KMS-11 (cell line): ENCODE data around the gene RGS2.

ENCODE experiments used
- H2AFZ ChIP-seq: fragments of 200-600 bp; sonication (generic); 2 replicates; pipeline ENCODE4 v1.6.1; 2016; ENCODE audit warnings: antibody characterized with exemption, mixed run types, low read depth
- H3K27ac ChIP-seq: fragments of 200-600 bp; sonication (generic); 2 replicates; pipeline ENCODE4 v1.6.1; 2016; ENCODE audit warnings: mild to moderate bottlenecking, mixed run types
- H3K27me3 ChIP-seq: fragments of 200-600 bp; sonication (generic); 2 replicates; pipeline ENCODE4 v1.6.1; 2017; ENCODE audit warnings: mild to moderate bottlenecking, low read depth, mixed run types, moderate library complexity; ENCODE audit not compliant: insufficient read depth
- H3K36me3 ChIP-seq: fragments of 200-600 bp; sonication (generic); 2 replicates; pipeline ENCODE4 v1.6.1; 2017; ENCODE audit warnings: mild to moderate bottlenecking, mixed run types; ENCODE audit not compliant: insufficient read depth
- H3K4me1 ChIP-seq: fragments of 200-600 bp; sonication (generic); 2 replicates; pipeline ENCODE4 v1.6.1; 2016; ENCODE audit warnings: mild to moderate bottlenecking, low read depth, mixed run types; ENCODE audit not compliant: poor library complexity, severe bottlenecking
- H3K4me2 ChIP-seq: fragments of 200-600 bp; sonication (generic); 2 replicates; pipeline ENCODE4 v1.7.0; 2016; ENCODE audit warnings: mild to moderate bottlenecking, mixed run types
- H3K4me3 ChIP-seq: fragments of 200-600 bp; sonication (generic); IDR thresholded peaks from 2 replicates; pipeline ENCODE4 v1.6.1; 2017; ENCODE audit warnings: low read depth, low read length, mixed read lengths; ENCODE audit not compliant: insufficient read depth
- H3K79me2 ChIP-seq: fragments of 200-600 bp; sonication (generic); 2 replicates; pipeline ENCODE4 v1.6.1; 2016; ENCODE audit warnings: low read depth, mixed run types; ENCODE audit not compliant: insufficient read depth
- H3K9ac ChIP-seq: fragments of 200-600 bp; sonication (generic); 2 replicates; pipeline ENCODE4 v1.6.1; 2016; ENCODE audit warnings: mild to moderate bottlenecking, mixed run types
- H4K20me1 ChIP-seq: fragments of 200-600 bp; sonication (generic); 2 replicates; pipeline ENCODE4 v1.6.1; 2016; ENCODE audit warnings: mild to moderate bottlenecking, mixed run types; ENCODE audit not compliant: insufficient read depth
- TF ChIP-seq, protein P1 (sequence below): fragments of 200-600 bp; sonication (generic); conservative IDR thresholded peaks from 2 replicates; pipeline ENCODE4 v1.6.1; 2017; ENCODE audit warnings: low read depth, mild to moderate bottlenecking, antibody characterized with exemption, low read length, moderate library complexity, mixed read lengths

The RGS2 gene

DNA sequence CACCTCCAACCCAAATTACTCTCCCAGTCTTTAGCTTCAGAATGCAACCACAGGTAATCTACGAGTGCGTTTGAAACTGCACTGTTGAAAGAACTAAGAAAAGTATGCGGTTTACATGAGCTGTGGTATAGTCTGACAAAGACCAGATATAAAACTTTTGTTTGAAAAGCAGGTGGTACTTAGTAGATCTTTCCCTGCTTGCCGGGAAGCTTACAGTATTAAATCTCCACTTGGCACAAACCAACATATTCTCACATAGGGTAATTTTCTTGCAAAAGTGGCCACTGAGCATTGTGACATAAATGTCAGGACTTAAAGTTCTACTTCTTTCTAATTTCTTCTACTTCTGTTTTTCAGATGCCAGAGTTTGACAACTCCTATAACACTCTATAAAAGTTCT, 8.4 kb downstream of the RGS2 start:
- no peaks in the 10 kb centered on the region for H3K36me3 ChIP-seq
- peaks cover 65% of the 10 kb centered on the region for H3K4me1 ChIP-seq
- H3K27me3 ChIP-seq, result no peaks in the 10 kb centered on the region
- no peak overlapping the region for H2AFZ ChIP-seq
- H3K4me3 ChIP-seq, result peak overlapping the region; percentile 43
- TF ChIP-seq, protein P1, sequence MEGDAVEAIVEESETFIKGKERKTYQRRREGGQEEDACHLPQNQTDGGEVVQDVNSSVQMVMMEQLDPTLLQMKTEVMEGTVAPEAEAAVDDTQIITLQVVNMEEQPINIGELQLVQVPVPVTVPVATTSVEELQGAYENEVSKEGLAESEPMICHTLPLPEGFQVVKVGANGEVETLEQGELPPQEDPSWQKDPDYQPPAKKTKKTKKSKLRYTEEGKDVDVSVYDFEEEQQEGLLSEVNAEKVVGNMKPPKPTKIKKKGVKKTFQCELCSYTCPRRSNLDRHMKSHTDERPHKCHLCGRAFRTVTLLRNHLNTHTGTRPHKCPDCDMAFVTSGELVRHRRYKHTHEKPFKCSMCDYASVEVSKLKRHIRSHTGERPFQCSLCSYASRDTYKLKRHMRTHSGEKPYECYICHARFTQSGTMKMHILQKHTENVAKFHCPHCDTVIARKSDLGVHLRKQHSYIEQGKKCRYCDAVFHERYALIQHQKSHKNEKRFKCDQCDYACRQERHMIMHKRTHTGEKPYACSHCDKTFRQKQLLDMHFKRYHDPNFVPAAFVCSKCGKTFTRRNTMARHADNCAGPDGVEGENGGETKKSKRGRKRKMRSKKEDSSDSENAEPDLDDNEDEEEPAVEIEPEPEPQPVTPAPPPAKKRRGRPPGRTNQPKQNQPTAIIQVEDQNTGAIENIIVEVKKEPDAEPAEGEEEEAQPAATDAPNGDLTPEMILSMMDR, result no peak
- H3K27ac ChIP-seq, result peak overlapping the region; percentile 37; the same call in 1 of the 2 replicates
- no peaks in the 10 kb centered on the region for H3K79me2 ChIP-seq
- no peak overlapping the region for H3K9ac ChIP-seq
- H3K4me2 ChIP-seq, result peak overlapping the region; percentile 53
- H4K20me1 ChIP-seq, result no peaks in the 10 kb centered on the region

DNA sequence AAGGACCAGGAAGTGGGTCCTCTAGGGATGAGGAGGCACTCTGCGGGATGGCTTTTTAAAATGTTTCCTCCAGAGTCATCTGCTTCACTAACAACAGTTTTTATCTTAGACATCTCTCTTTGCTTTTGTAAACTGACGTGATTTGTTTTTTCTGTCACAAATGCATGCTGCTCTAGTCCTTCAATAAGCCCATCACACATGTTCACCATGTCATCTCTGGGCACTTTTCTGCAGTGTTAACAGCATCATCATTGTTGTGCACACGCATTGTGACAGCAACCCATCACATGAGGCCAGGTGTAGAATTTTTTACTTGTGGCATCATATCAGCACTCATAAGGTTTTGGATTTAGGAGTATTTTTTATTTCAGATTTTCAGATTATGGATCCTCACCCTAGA, 12.5 kb downstream of the RGS2 start:
- TF ChIP-seq, protein P1, result no peak
- Histone ChIP-seq H3K27ac (no peak overlapping the region), H3K79me2 (no peaks in the 10 kb centered on the region), H3K4me3 (no peak overlapping the region), H2AFZ (no peak overlapping the region), H3K27me3 (no peaks in the 10 kb centered on the region), H3K36me3 (no peaks in the 10 kb centered on the region), H4K20me1 (no peaks in the 10 kb centered on the region), H3K9ac (no peak overlapping the region), H3K4me1 (peaks cover 26% of the 10 kb centered on the region), H3K4me2 (no peak overlapping the region)

DNA sequence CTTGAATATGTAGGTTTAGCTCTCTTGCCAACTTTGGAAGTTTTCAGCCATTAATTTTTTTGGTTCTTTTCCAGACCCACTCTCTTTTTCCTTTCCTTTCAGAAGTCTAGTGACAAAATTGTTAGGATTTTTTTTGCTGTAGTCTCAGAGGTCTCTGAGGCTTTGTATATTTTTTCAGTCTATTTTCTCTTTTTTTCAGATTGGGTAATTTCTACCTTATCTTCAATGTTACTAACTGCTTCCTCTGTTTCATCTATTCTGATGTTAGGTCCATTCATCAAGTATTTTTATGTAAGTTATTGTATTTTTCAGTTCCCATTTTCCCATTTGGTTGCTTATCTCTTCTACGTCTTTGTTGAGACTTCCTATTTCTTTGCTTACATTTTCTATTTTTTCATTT, 15.7 kb downstream of the RGS2 start:
- Histone ChIP-seq H4K20me1 (no peaks in the 10 kb centered on the region), H3K4me1 (no peaks in the 10 kb centered on the region), H3K27me3 (no peaks in the 10 kb centered on the region), H3K4me3 (no peak overlapping the region), H3K27ac (no peak overlapping the region), H3K4me2 (no peak overlapping the region), H3K36me3 (no peaks in the 10 kb centered on the region), H2AFZ (no peak overlapping the region), H3K79me2 (no peaks in the 10 kb centered on the region), H3K9ac (no peak overlapping the region)
- TF ChIP-seq, protein P1, result no peak

DNA sequence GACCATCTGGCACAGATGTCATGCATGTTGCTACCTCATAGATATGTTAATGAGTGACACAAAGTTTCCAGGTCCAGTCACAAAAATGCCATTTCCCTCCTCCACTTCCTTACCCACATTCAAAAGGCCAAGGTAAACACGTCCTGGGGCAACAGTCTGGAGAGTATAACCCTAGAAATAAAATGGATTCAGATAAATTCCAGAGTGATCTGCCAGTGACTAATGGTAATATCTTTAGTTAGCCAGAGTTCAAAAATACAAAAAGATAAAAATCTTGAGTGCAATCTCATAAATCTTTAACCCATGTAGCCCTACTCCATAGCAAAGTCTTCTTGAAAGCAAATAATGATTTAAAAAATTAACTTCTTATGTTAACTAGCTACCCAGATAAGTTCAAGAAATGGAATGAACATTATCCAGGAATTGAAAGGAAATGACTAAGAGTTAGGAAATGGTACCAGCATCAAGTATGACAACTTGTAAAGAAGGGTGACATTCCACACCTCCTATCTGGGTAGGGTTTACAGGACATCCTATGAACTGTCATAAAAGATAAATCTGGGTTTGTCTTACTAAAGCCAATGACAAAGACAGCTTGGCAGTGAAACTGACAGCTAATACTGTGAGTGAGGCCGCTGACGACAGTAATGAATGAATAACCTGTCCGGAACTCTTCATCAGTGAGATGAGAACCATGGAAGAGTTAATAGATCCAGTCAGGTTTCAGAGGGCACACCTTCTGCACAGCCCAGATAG, 18.1 kb downstream of the RGS2 start:
- H3K27ac ChIP-seq, result no peak overlapping the region
- no peak overlapping the region for H3K4me3 ChIP-seq
- H3K4me1 ChIP-seq, result no peaks in the 10 kb centered on the region
- no peaks in the 10 kb centered on the region for H3K79me2 ChIP-seq
- H3K36me3 ChIP-seq, result no peaks in the 10 kb centered on the region
- H3K27me3 ChIP-seq, result no peaks in the 10 kb centered on the region
- H3K4me2 ChIP-seq, result no peak overlapping the region
- no peaks in the 10 kb centered on the region for H4K20me1 ChIP-seq
- no peak overlapping the region for H3K9ac ChIP-seq
- TF ChIP-seq, protein P1, result no peak
- H2AFZ ChIP-seq, result no peak overlapping the region
